BLaER1 treated with 17β-estradiol and CSF1 and Interleukin-3, amounts not matched to agents 10 nM and 100 nM (cell line): ENCODE data around the gene NOXA1.
A peak's percentile ranks its signal among the peaks of the same experiment; 100 is the strongest.
"Not testable (repeated sequence)": the region's sequence is repeated elsewhere in the genome, so short reads cannot be mapped to it uniquely, and the experiment has no call there.

ENCODE experiments used
- H3K27ac ChIP-seq, 11 experiments: shearing (Covaris generic); formaldehyde crosslinking; 2 replicates each; pipeline ENCODE4 v1.8.1; 2022
- H3K27me3 ChIP-seq, 11 experiments: shearing (Covaris generic); formaldehyde crosslinking; 2 replicates each; pipeline ENCODE4 v1.8.1; 2022
- H3K36me3 ChIP-seq, 11 experiments: shearing (Covaris generic); formaldehyde crosslinking; 2 replicates each; pipeline ENCODE4 v1.8.1; 2022
- H3K4me1 ChIP-seq, 10 experiments: shearing (Covaris generic); formaldehyde crosslinking; 2 replicates each; pipeline ENCODE4 v1.8.1; 2022
- H3K4me2 ChIP-seq, 11 experiments: shearing (Covaris generic); formaldehyde crosslinking; 2 replicates each; pipeline ENCODE4 v1.8.1; 2022
- H3K4me3 ChIP-seq, 10 experiments: shearing (Covaris generic); formaldehyde crosslinking; 2 replicates each; pipeline ENCODE4 v1.8.1; 2022
- H3K9ac ChIP-seq, 11 experiments: shearing (Covaris generic); formaldehyde crosslinking; 2 replicates each; pipeline ENCODE4 v1.8.1; 2022
- H3K9me3 ChIP-seq, 11 experiments: shearing (Covaris generic); formaldehyde crosslinking; replicated peaks in 1 of 11; 2 replicates each; pipeline ENCODE4 v1.8.1; 2022
- H4K20me1 ChIP-seq, 11 experiments: shearing (Covaris generic); formaldehyde crosslinking; 2 replicates each; pipeline ENCODE4 v1.8.1; 2022
- Cebpa-rat ChIP-seq, 11 experiments: shearing (Covaris generic); IDR thresholded peaks; 2 replicates each; pipeline ENCODE4 v1.8.1; 2022

Gene NOXA1

GRCh38 chr9:137447722-137448601 lies 24.8 kb downstream of the NOXA1 start:
- Histone ChIP-seq H3K4me3 (no peak overlapping the region), H3K4me1 (peaks cover 41 to 72% (median 59%) of the 10 kb centered on the region in 10 experiments), H4K20me1 (peaks cover 0 to 65% (median 38%) of the 10 kb centered on the region in 11 experiments; a peak in 17 of 22 replicates), H3K9ac (no peak overlapping the region; a peak in 1 of 22 replicates), H3K36me3 (peaks cover 4 to 26% (median 17%) of the 10 kb centered on the region in 11 experiments; a peak in 16 of 22 replicates), H3K9me3 (no peaks in the 10 kb centered on the region), H3K27ac (no peak overlapping the region), H3K27me3 (peaks cover 0 to 8% (median 2%) of the 10 kb centered on the region in 11 experiments; a peak in 8 of 22 replicates), H3K4me2 (peak overlapping the region in 6 of 11 experiments; percentile 7 to 81 (median 66); a peak in 11 of 22 replicates)
- TF ChIP-seq Cebpa-rat (IDR thresholded peaks at IDR 0.05), result no peak

- Histone ChIP-seq H3K4me2 (no peak overlapping the region; a peak in 1 of 22 replicates), H3K36me3 (peaks cover 7 to 32% (median 20%) of the 10 kb centered on the region in 11 experiments; a peak in 16 of 22 replicates), H3K9ac (no peak overlapping the region; a peak in 1 of 22 replicates), H3K4me1 (peaks cover 48 to 78% (median 65%) of the 10 kb centered on the region in 10 experiments), H4K20me1 (peaks cover 0 to 71% (median 45%) of the 10 kb centered on the region in 11 experiments; a peak in 17 of 22 replicates), H3K27ac (no peak overlapping the region), H3K9me3 (no peaks in the 10 kb centered on the region), H3K4me3 (no peak overlapping the region), H3K27me3 (peaks cover 0 to 6% (median 0%) of the 10 kb centered on the region in 11 experiments; a peak in 2 of 22 replicates)
- no peak for TF ChIP-seq Cebpa-rat (IDR thresholded peaks at IDR 0.05)
Observed at GRCh38 chr9:137448602-137448962, 25.4 kb downstream of the NOXA1 start.

- Histone ChIP-seq H3K4me3 (no peak overlapping the region), H3K36me3 (peaks cover 7 to 32% (median 20%) of the 10 kb centered on the region in 11 experiments; a peak in 16 of 22 replicates), H3K9me3 (no peaks in the 10 kb centered on the region), H3K4me2 (peak overlapping the region; percentile 36 to 76 (median 66)), H4K20me1 (peaks cover 0 to 74% (median 45%) of the 10 kb centered on the region in 11 experiments; a peak in 17 of 22 replicates), H3K27me3 (peaks cover 0 to 6% (median 0%) of the 10 kb centered on the region in 11 experiments; a peak in 2 of 22 replicates), H3K27ac (no peak overlapping the region), H3K9ac (no peak overlapping the region), H3K4me1 (peaks cover 52 to 82% (median 68%) of the 10 kb centered on the region in 10 experiments)
- TF ChIP-seq Cebpa-rat (IDR thresholded peaks at IDR 0.05), result no peak
Observed at GRCh38 chr9:137449081-137449844, 26.1 kb downstream of the NOXA1 start.

GRCh38 chr9:137449931-137450538 lies 26.8 kb downstream of the NOXA1 start:
- H3K9me3 ChIP-seq, result no peaks in the 10 kb centered on the region
- H3K4me1 ChIP-seq, result peaks cover 60 to 87% (median 73%) of the 10 kb centered on the region in 10 experiments
- no peak overlapping the region for H3K27ac ChIP-seq
- H3K4me2 ChIP-seq, result peak overlapping the region; percentile 36 to 76 (median 66)
- peaks cover 7 to 38% (median 24%) of the 10 kb centered on the region in 11 experiments; a peak in 16 of 22 replicates for H3K36me3 ChIP-seq
- H4K20me1 ChIP-seq, result peaks cover 0 to 79% (median 53%) of the 10 kb centered on the region in 11 experiments; a peak in 17 of 22 replicates
- H3K9ac ChIP-seq, result no peak overlapping the region
- H3K27me3 ChIP-seq, result peaks cover 0 to 6% (median 0%) of the 10 kb centered on the region in 11 experiments; a peak in 2 of 22 replicates
- H3K4me3 ChIP-seq, result no peak overlapping the region
- TF ChIP-seq Cebpa-rat (IDR thresholded peaks at IDR 0.05), result no peak

GRCh38 chr9:137450539-137451222 lies 27.5 kb downstream of the NOXA1 start:
- Histone ChIP-seq H3K36me3 (peaks cover 7 to 45% (median 30%) of the 10 kb centered on the region in 11 experiments; a peak in 16 of 22 replicates), H3K4me2 (peak overlapping the region in 8 of 11 experiments; percentile 10 to 75 (median 66); a peak in 9 of 22 replicates), H4K20me1 (peaks cover 0 to 82% (median 59%) of the 10 kb centered on the region in 11 experiments; a peak in 18 of 22 replicates), H3K4me1 (peaks cover 60 to 87% (median 74%) of the 10 kb centered on the region in 10 experiments)
- not testable (repeated sequence) for H3K4me3 ChIP-seq, H3K9ac ChIP-seq, H3K27ac ChIP-seq, H3K9me3 ChIP-seq, H3K27me3 ChIP-seq

- Histone ChIP-seq H3K4me2 (peak overlapping the region in 9 of 11 experiments; percentile 63 to 87 (median 79); a peak in 17 of 22 replicates), H3K36me3 (peaks cover 7 to 47% (median 30%) of the 10 kb centered on the region in 11 experiments; a peak in 16 of 22 replicates), H3K4me1 (peaks cover 62 to 87% (median 74%) of the 10 kb centered on the region in 10 experiments), H4K20me1 (peaks cover 0 to 82% (median 67%) of the 10 kb centered on the region in 11 experiments; a peak in 18 of 22 replicates)
- not testable (repeated sequence) for H3K9me3 ChIP-seq, H3K4me3 ChIP-seq, H3K27me3 ChIP-seq, H3K9ac ChIP-seq, H3K27ac ChIP-seq
Observed at GRCh38 chr9:137451264-137452005, 28.2 kb downstream of the NOXA1 start.

- no peaks in the 10 kb centered on the region for H3K27me3 ChIP-seq
- peaks cover 0 to 82% (median 69%) of the 10 kb centered on the region in 11 experiments; a peak in 18 of 22 replicates for H4K20me1 ChIP-seq
- no peak overlapping the region for H3K4me3 ChIP-seq
- H3K4me2 ChIP-seq, result peak overlapping the region in 9 of 11 experiments; percentile 63 to 87 (median 79); a peak in 18 of 22 replicates
- no peak overlapping the region for H3K27ac ChIP-seq
- H3K4me1 ChIP-seq, result peaks cover 69 to 87% (median 75%) of the 10 kb centered on the region in 10 experiments
- no peak for TF ChIP-seq Cebpa-rat (IDR thresholded peaks at IDR 0.05)
- H3K36me3 ChIP-seq, result peaks cover 7 to 54% (median 34%) of the 10 kb centered on the region in 11 experiments; a peak in 17 of 22 replicates
- no peak overlapping the region for H3K9ac ChIP-seq
- no peaks in the 10 kb centered on the region for H3K9me3 ChIP-seq
Observed at GRCh38 chr9:137452006-137452760, 29.0 kb downstream of the NOXA1 start.
